ENCODE measurements around the gene PCTP. TPM values are rescaled to one million over a fixed set of nuclear protein-coding genes. Genes with fewer than 3 reads are reported as not detected.
A peak's percentile ranks its signal among the peaks of the same experiment; 100 is the strongest.

PCTP gene
- total RNA-seq, 4 donors from 2014 or later: 6.9 to 13.6 (median 9.7) TPM

GRCh38 chr17:55825213-55825612 lies 74.4 kb downstream of the PCTP start:
- no peaks in the 10 kb centered on the region for H3K36me3 ChIP-seq
- H3K4me1 ChIP-seq: no peaks in the 10 kb centered on the region
- no peak overlapping the region for H3K27ac ChIP-seq
- intact Hi-C loops (cut with DNase I): no loop called here
- H3K27me3 ChIP-seq: no peaks in the 10 kb centered on the region
- no peak for DNase-seq
- no peaks in the 10 kb centered on the region for H3K9me3 ChIP-seq
- WGBS, 2 donors: 17 to 27% methylated on average over 2 of the region's 2 CpGs
- TF ChIP-seq, protein P1, sequence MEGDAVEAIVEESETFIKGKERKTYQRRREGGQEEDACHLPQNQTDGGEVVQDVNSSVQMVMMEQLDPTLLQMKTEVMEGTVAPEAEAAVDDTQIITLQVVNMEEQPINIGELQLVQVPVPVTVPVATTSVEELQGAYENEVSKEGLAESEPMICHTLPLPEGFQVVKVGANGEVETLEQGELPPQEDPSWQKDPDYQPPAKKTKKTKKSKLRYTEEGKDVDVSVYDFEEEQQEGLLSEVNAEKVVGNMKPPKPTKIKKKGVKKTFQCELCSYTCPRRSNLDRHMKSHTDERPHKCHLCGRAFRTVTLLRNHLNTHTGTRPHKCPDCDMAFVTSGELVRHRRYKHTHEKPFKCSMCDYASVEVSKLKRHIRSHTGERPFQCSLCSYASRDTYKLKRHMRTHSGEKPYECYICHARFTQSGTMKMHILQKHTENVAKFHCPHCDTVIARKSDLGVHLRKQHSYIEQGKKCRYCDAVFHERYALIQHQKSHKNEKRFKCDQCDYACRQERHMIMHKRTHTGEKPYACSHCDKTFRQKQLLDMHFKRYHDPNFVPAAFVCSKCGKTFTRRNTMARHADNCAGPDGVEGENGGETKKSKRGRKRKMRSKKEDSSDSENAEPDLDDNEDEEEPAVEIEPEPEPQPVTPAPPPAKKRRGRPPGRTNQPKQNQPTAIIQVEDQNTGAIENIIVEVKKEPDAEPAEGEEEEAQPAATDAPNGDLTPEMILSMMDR (IDR thresholded peaks at IDR 0.05): peak in 3 of 6 experiments; percentile 18 to 41 (median 20)
- TF ChIP-seq POLR2A (IDR thresholded peaks at IDR 0.05): no peak
- H3K4me3 ChIP-seq: no peak overlapping the region

Other genes with a start within 250 kb of the PCTP start
- gene SMIM36, start 239.6 kb upstream of the PCTP start, total RNA-seq: not detected
- gene TMEM100, start 28.2 kb upstream of the PCTP start, total RNA-seq: 1 to 10 TPM in 3 of 4 donors, not detected in 1; 1.1 to 7.8 (median 3.1) TPM